Choroid plexus epithelial cell (primary cell): ENCODE measurements around the gene CDK5RAP2.
A peak's percentile ranks its signal among the peaks of the same experiment; 100 is the strongest.
"Not testable (repeated sequence)": the region's sequence is repeated elsewhere in the genome, so short reads cannot be mapped to it uniquely, and the experiment has no call there.

ENCODE experiments used
- DNase-seq: peaks from one replicate; pipeline ENCODE4 v3.0.0-alpha.2; 2010; ENCODE audit warnings: low read depth
- H3K4me3 ChIP-seq: 2 replicates; pipeline ENCODE4 v1.5.1; 2011; ENCODE audit warnings: low read depth, mild to moderate bottlenecking, control low read depth, low read length, moderate library complexity
- CTCF ChIP-seq: conservative IDR thresholded peaks from 2 replicates; pipeline ENCODE4 v1.5.1; 2011; ENCODE audit warnings: low read depth, mild to moderate bottlenecking, control low read depth, inconsistent platforms, low read length, moderate library complexity

Gene CDK5RAP2

GRCh38 chr9:120580051-120580896 lies at the start of gene CDK5RAP2:
Gene CDK5RAP2 (minus strand): TSS chr9:120580167. CDS start chr9:120579978, 189 bp downstream.
- DNase-seq, result peak; percentile 99
- peak within 1 kb of the TSS; percentile 90 for H3K4me3 ChIP-seq
- TF ChIP-seq CTCF, result no peak

- H3K4me3 ChIP-seq, result not testable (repeated sequence)
- DNase-seq, result peak; percentile 12
Observed at GRCh38 chr9:120628925-120629497, 49.0 kb upstream of the CDK5RAP2 start.

GRCh38 chr9:120628207-120628924 lies 48.4 kb upstream of the CDK5RAP2 start:
- TF ChIP-seq CTCF, result no peak

GRCh38 chr9:120627073-120627472 lies 47.1 kb upstream of the CDK5RAP2 start:
- no peak for DNase-seq
- TF ChIP-seq CTCF, result no peak
- H3K4me3 ChIP-seq, result no peak overlapping the region

More at GRCh38 chr9:120628207-120628924, 48.4 kb upstream of the CDK5RAP2 start:
- H3K4me3 ChIP-seq, result no peak overlapping the region
- DNase-seq, result no peak

GRCh38 chr9:120626512-120626911 lies 46.5 kb upstream of the CDK5RAP2 start:
- no peak for TF ChIP-seq CTCF
- H3K4me3 ChIP-seq, result no peak overlapping the region

GRCh38 chr9:120625222-120625621 lies 45.3 kb upstream of the CDK5RAP2 start:
- peak; percentile 14 for DNase-seq
- no peak for TF ChIP-seq CTCF
- H3K4me3 ChIP-seq, result no peak overlapping the region

More at GRCh38 chr9:120626512-120626911, 46.5 kb upstream of the CDK5RAP2 start:
- DNase-seq, result no peak

- no peak overlapping the region for H3K4me3 ChIP-seq
- TF ChIP-seq CTCF, result no peak
- no peak for DNase-seq
Observed at GRCh38 chr9:120622790-120623189, 42.8 kb upstream of the CDK5RAP2 start.
